IPS DF 4.7 (cell line): Measurements from ENCODE around the gene ZSCAN29.
"Not testable (repeated sequence)": the region's sequence is repeated elsewhere in the genome, so short reads cannot be mapped to it uniquely, and the experiment has no call there.

Experiments
- DNase-seq: peaks from one replicate; pipeline ENCODE4 v3.0.0-alpha.2; 2013; ENCODE audit warnings: low spot score; ENCODE audit errors: extremely low read depth

ZSCAN29 gene

GRCh38 chr15:43370975-43371974 is at the start of gene ZSCAN29, which contains the start of gene TUBGCP4:
TSS of gene ZSCAN29 (minus strand) at chr15:43371043. CDS start at chr15:43369913, 1,130 bp downstream.
TSS of gene TUBGCP4 (plus strand) at chr15:43371101. CDS start at chr15:43371355, 254 bp downstream.
- peak; percentile 69 for DNase-seq

GRCh38 chr15:43420435-43420834 is 49.6 kb upstream of the ZSCAN29 start:
- no peak for DNase-seq

- DNase-seq: no peak
These were observed 43.4 kb upstream of the ZSCAN29 start for GRCh38 chr15:43414196-43414595.

- DNase-seq: no peak
These were observed 41.3 kb upstream of the ZSCAN29 start for GRCh38 chr15:43412096-43412495.

- peak; percentile 2 for DNase-seq
These were observed 39.9 kb upstream of the ZSCAN29 start for GRCh38 chr15:43410572-43411214.

GRCh38 chr15:43408789-43409188 is 37.9 kb upstream of the ZSCAN29 start:
- DNase-seq: no peak

GRCh38 chr15:43406808-43407207 is 36.0 kb upstream of the ZSCAN29 start:
- DNase-seq: no peak

GRCh38 chr15:43406189-43406588 is 35.3 kb upstream of the ZSCAN29 start:
- DNase-seq: no peak

GRCh38 chr15:43404130-43404529 is 33.3 kb upstream of the ZSCAN29 start:
- DNase-seq: no peak

GRCh38 chr15:43403616-43404015 is 32.8 kb upstream of the ZSCAN29 start:
- DNase-seq: no peak

GRCh38 chr15:43402255-43402654 is 31.4 kb upstream of the ZSCAN29 start:
- no peak for DNase-seq

- DNase-seq: not testable (repeated sequence)
These were observed 22.7 kb upstream of the ZSCAN29 start for GRCh38 chr15:43393592-43393991.

- DNase-seq: no peak
These were observed 19.9 kb upstream of the ZSCAN29 start for GRCh38 chr15:43390723-43391122.

- no peak for DNase-seq
These were observed 12.2 kb upstream of the ZSCAN29 start for GRCh38 chr15:43383070-43383469.

- DNase-seq: no peak
These were observed 11.5 kb upstream of the ZSCAN29 start for GRCh38 chr15:43382310-43382709.

GRCh38 chr15:43378601-43379000 is 7.8 kb upstream of the ZSCAN29 start:
- no peak for DNase-seq

GRCh38 chr15:43376017-43376705 is 5.3 kb upstream of the ZSCAN29 start:
- DNase-seq: no peak

- DNase-seq: no peak
These were observed 401 bp downstream of the ZSCAN29 start for GRCh38 chr15:43370310-43370974.

- DNase-seq: no peak
These were observed 9.4 kb downstream of the ZSCAN29 start for GRCh38 chr15:43361313-43361903.

GRCh38 chr15:43360821-43361220 is 10.0 kb downstream of the ZSCAN29 start:
- no peak for DNase-seq
